Dermis blood vessel endothelial cell (primary cell): Measurements from ENCODE around the gene C17orf50. TPM values are rescaled to one million over a fixed set of nuclear protein-coding genes. Genes with fewer than 3 reads are reported as not detected.

ENCODE experiments used
- DNase-seq: peaks from one replicate; pipeline ENCODE4 v3.0.0; 2010
- total RNA-seq: library from RNA; depleted of rRNA; stranded (reverse); fragments of >200 nt; gene quantifications from 2 replicates; pipeline ENCODE4 v1.2.3, GENCODE V29; 2014

C17orf50 gene
- not detected in 2 replicates for total RNA-seq

- no peak for DNase-seq
These were observed at the start of gene C17orf50 for GRCh38 chr17:35760587-35760986. C17orf50 (plus strand) TSS chr17:35760887; CDS start chr17:35760942, 55 bp downstream.

GRCh38 chr17:35710950-35711349 lies 49.7 kb upstream of the C17orf50 start:
- no peak for DNase-seq

- DNase-seq = peak; percentile 97
These were observed 47.5 kb upstream of the C17orf50 start for GRCh38 chr17:35713069-35713728.

GRCh38 chr17:35714988-35715387 lies 45.7 kb upstream of the C17orf50 start:
- no peak for DNase-seq

- DNase-seq = no peak
These were observed 45.3 kb upstream of the C17orf50 start for GRCh38 chr17:35715416-35715815.

- no peak for DNase-seq
These were observed 44.5 kb upstream of the C17orf50 start for GRCh38 chr17:35716173-35716572.

- DNase-seq = no peak
These were observed 43.7 kb upstream of the C17orf50 start for GRCh38 chr17:35716897-35717465.

- no peak for DNase-seq
These were observed 43.2 kb upstream of the C17orf50 start for GRCh38 chr17:35717475-35717874.

- DNase-seq = no peak
These were observed 37.0 kb upstream of the C17orf50 start for GRCh38 chr17:35723735-35724134.

- DNase-seq = no peak
These were observed 35.6 kb upstream of the C17orf50 start for GRCh38 chr17:35725058-35725457.

GRCh38 chr17:35725802-35726126 lies 34.9 kb upstream of the C17orf50 start:
- no peak for DNase-seq

- peak; percentile 35 for DNase-seq
These were observed 34.3 kb upstream of the C17orf50 start for GRCh38 chr17:35726127-35726952.

- DNase-seq = no peak
These were observed 33.7 kb upstream of the C17orf50 start for GRCh38 chr17:35726953-35727460.

- DNase-seq = no peak
These were observed 33.1 kb upstream of the C17orf50 start for GRCh38 chr17:35727635-35728034.

GRCh38 chr17:35728551-35728950 lies 32.1 kb upstream of the C17orf50 start:
- DNase-seq = no peak

GRCh38 chr17:35729405-35729833 lies 31.3 kb upstream of the C17orf50 start:
- no peak for DNase-seq

- no peak for DNase-seq
These were observed 30.2 kb upstream of the C17orf50 start for GRCh38 chr17:35730400-35731005.

GRCh38 chr17:35731239-35731916 lies 29.3 kb upstream of the C17orf50 start, which contains the start of gene RASL10B:
RASL10B (plus strand) TSS chr17:35731639; CDS start chr17:35735185, 3,546 bp downstream.
- DNase-seq = peak; percentile 55

GRCh38 chr17:35731917-35732805 lies 28.5 kb upstream of the C17orf50 start:
- no peak for DNase-seq

- no peak for DNase-seq
These were observed 27.9 kb upstream of the C17orf50 start for GRCh38 chr17:35732806-35733136.

- DNase-seq = no peak
These were observed 27.3 kb upstream of the C17orf50 start for GRCh38 chr17:35733366-35733765.
